Measurements from ENCODE around the gene GRK3. TPM values are rescaled to one million over a fixed set of nuclear protein-coding genes. Genes with fewer than 3 reads are reported as not detected.

GRK3 gene
- polyA plus RNA-seq, 1 donor, result 10.2 TPM

GRCh38 chr22:25759825-25760231, 195.4 kb downstream of the GRK3 start:
- DNase-seq, result no peak

GRCh38 chr22:25760294-25760693, 195.8 kb downstream of the GRK3 start:
- no peak for DNase-seq

- no peak for DNase-seq
These were observed 196.5 kb downstream of the GRK3 start for GRCh38 chr22:25760848-25761595.

- no peak for DNase-seq
These were observed 197.7 kb downstream of the GRK3 start for GRCh38 chr22:25762147-25762546.

- DNase-seq, result no peak
These were observed 198.8 kb downstream of the GRK3 start for GRCh38 chr22:25763239-25763777.

GRCh38 chr22:25764270-25765015, 200.0 kb downstream of the GRK3 start:
- DNase-seq, result no peak

GRCh38 chr22:25765016-25765367, 200.5 kb downstream of the GRK3 start:
- DNase-seq, result no peak

- no peak for DNase-seq
These were observed 201.3 kb downstream of the GRK3 start for GRCh38 chr22:25765801-25766200.

GRCh38 chr22:25766418-25766817, 201.9 kb downstream of the GRK3 start:
- DNase-seq, result no peak

- no peak for DNase-seq
These were observed 205.9 kb downstream of the GRK3 start for GRCh38 chr22:25770333-25770732.

GRCh38 chr22:25772288-25772687, 207.8 kb downstream of the GRK3 start:
- no peak for DNase-seq

- DNase-seq, result no peak
These were observed 210.1 kb downstream of the GRK3 start for GRCh38 chr22:25774575-25775026.

- no peak for DNase-seq
These were observed 211.1 kb downstream of the GRK3 start for GRCh38 chr22:25775531-25775930.

GRCh38 chr22:25777411-25777810, 212.9 kb downstream of the GRK3 start:
- no peak for DNase-seq

GRCh38 chr22:25777870-25778269, 213.4 kb downstream of the GRK3 start:
- no peak for DNase-seq

Other genes with a start within 250 kb of the GRK3 start
- gene MYO18B, start 177.5 kb downstream of the GRK3 start, polyA plus RNA-seq (ENCODE audit: insufficient read length), result 0.05 TPM